HL-60 (cell line): ENCODE data around the gene SPATA3.

Experiments used
- DNase-seq, 2 experiments: peaks; one replicate each; pipeline ENCODE4 v3.0.0-alpha.2; 2010 to 2020; ENCODE audit warnings: low read depth in 1 of 2, low spot score in 1 of 2
- H3K27ac ChIP-seq: fragments of 250-450 bp; sonication (Bioruptor Pico); replicated peaks from 2 replicates; pipeline ENCODE4 v1.5.1; 2020; ENCODE audit warnings: mild to moderate bottlenecking, moderate library complexity
- H3K27me3 ChIP-seq: fragments of 250-450 bp; sonication (Bioruptor Pico); 2 replicates; pipeline ENCODE4 v1.5.1; 2021; ENCODE audit warnings: mild to moderate bottlenecking, moderate library complexity; ENCODE audit not compliant: insufficient read depth, poor library complexity, severe bottlenecking
- H3K4me3 ChIP-seq: replicated peaks from 2 replicates; pipeline ENCODE4 v1.5.1; 2011; ENCODE audit warnings: mild to moderate bottlenecking, control low read depth, low read length; ENCODE audit not compliant: insufficient read depth
- CTCF ChIP-seq: IDR thresholded peaks from one replicate; pipeline ENCODE4 v1.5.1; 2011; ENCODE audit warnings: low read length, control low read depth, inconsistent platforms; ENCODE audit not compliant: insufficient read depth
- GABPA ChIP-seq: IDR thresholded peaks from 2 replicates; pipeline ENCODE4 v1.6.1; 2012; ENCODE audit warnings: low read depth
- POLR2AphosphoS5 ChIP-seq: IDR thresholded peaks from 2 replicates; pipeline ENCODE4 v1.6.1; 2012; ENCODE audit warnings: low read depth
- REST ChIP-seq: IDR thresholded peaks from 2 replicates; pipeline ENCODE4 v1.6.1; 2012; ENCODE audit warnings: low read depth; ENCODE audit not compliant: insufficient replicate concordance
- SPI1 ChIP-seq: IDR thresholded peaks from 2 replicates; pipeline ENCODE4 v1.6.1; 2012; ENCODE audit warnings: low read depth, mild to moderate bottlenecking, borderline replicate concordance

SPATA3 gene

DNA sequence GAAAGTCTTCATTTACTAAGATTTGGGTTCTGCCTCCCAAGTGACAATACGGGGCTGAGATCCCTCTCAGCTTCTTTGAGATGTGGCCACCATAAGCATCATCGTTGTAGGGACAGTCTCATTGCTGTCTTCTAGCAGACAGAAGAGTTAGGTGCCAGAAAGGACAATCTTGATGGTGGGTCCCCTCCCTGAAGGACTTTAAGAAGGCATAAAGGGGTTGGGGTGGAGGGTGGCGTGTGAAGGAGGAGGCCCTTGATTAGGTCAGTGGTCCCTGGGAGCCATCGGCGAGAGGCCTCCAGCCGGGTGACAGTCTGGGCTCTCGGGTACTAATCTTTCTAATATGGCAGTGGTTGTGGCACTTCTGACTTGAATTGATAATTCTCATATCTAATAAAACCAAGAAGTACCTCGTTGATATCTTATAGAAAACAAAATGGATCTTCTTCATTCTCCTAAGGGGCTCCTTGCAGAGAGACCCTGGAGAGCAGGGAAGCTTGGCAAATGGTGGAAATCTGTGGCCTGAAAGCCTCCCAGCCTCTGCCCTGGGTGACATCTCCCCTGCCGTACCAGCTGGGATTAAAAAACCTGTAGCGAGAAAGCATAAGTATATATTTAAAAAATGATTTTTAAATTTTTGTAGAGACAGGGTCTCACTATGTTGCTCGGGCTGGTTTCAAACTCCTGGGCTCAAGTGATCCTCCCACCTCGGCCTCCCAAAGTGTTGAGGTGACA is 53.5 kb downstream of the SPATA3 start:
- H3K4me3 ChIP-seq: no peak overlapping the region
- H3K27ac ChIP-seq: no peak overlapping the region
- no peaks in the 10 kb centered on the region for H3K27me3 ChIP-seq
- no peak for DNase-seq
- TF ChIP-seq GABPA (no peak), POLR2AphosphoS5 (no peak), REST (no peak), CTCF (no peak)

DNA sequence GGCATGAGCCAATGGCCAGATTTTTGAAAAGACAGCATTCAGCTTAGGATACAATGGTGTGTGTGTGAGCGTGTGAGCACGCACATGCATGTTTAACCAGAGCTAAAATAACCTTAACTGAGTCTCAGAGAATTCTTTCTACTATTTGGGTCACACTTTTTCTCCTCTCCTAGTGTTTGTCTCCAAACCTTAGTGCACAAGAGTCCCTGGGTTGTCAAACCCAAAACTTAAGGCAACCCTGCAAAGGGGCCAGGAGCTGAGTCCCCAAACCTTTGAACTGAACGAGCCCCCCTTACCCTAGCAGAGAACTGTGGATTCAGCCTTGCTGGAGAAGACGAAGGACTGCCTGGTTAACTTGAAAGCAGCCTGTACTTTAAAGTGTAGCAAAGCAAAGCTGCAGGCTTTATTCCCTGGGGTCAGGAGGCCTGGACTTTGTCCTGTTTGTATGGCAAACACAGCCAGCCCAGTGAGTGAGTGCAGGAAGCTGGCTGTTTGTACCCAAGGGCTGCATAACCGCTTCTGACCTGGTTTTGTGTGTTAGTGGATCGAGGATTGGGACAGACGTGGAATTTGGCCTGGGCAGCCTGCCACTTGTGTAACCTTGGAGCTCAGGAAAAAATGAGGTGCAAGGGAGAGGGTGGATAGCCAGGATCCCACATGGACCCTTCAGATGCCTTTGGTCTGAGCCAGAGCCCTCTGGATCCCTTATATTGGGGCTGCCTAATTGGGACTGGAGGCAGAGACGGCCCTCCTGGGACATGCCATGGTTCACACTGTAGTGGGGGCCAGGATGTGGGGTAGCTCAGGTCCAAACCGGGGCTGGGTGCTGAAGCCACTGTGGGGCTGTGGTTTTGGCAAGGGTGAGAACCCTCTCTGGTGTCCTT is 54.3 kb downstream of the SPATA3 start:
- no peak for DNase-seq
- Histone ChIP-seq H3K27me3 (no peaks in the 10 kb centered on the region), H3K4me3 (no peak overlapping the region), H3K27ac (no peak overlapping the region)
- no peak for TF ChIP-seq CTCF
- no peak for TF ChIP-seq REST
- no peak for TF ChIP-seq POLR2AphosphoS5
- TF ChIP-seq GABPA: no peak
- no peak for TF ChIP-seq SPI1

DNA sequence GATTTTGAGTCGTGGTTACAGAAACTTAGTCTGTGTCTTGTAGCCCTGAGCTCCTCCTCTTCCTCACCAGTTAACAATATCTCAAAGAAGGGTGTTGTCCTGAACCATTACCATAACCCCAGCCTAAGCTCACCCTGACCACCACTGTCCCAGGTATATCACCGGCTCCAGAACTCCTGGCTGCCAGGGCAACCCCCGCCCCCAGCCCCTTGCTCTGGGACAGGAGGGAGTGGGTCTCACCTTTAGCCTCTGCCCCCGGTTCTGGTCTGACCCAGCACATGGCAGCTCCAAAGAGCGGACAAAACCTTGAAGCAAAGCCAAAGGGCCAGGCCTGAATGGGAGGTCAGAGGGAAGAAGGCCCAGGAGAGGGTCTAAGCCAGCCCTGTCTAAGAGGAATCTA is 55.2 kb downstream of the SPATA3 start:
- H3K27ac ChIP-seq: no peak overlapping the region
- no peak overlapping the region for H3K4me3 ChIP-seq
- DNase-seq: no peak
- no peak for TF ChIP-seq GABPA
- TF ChIP-seq REST: no peak
- TF ChIP-seq POLR2AphosphoS5: no peak
- TF ChIP-seq CTCF: no peak
- no peak for TF ChIP-seq SPI1
- no peaks in the 10 kb centered on the region for H3K27me3 ChIP-seq
